Sciatic nerve (tissue), 2 donors: ENCODE data around the gene TRIM7. TPM values are rescaled to one million over a fixed set of nuclear protein-coding genes. Genes with fewer than 3 reads are reported as not detected.
"Not testable (repeated sequence)": the region's sequence is repeated elsewhere in the genome, so short reads cannot be mapped to it uniquely, and the experiment has no call there.

Source experiments
- ATAC-seq: fragments of 200-7000 bp; cut with Tn5 transposase; one replicate; pipeline ENCODE4 v1.9.1; 2020; ENCODE audit warnings: mild to moderate bottlenecking, moderate library complexity
- DNase-seq: peaks from one replicate; pipeline ENCODE4 v3.0.0-alpha.2; 2020; ENCODE audit warnings: low spot score
- intact Hi-C: fragments of 100-400 bp; cut with DNase I; formaldehyde crosslinking; loops from one replicate; pipeline ENCODE4 v1.14.2; 2022
- total RNA-seq: library from RNA; stranded (reverse); fragmentation: NEBNext Ultra II Directional; extraction: Animal tissue kit (Norgen Biotek cat#: 25700); gene quantifications from one replicate; pipeline ENCODE4 v1.2.1, GENCODE V29; 2021
- donor health status: DM: no; HTN: no; CAD: no.
- donor health status: DM: no; HTN: no; CAD: no.

Gene TRIM7
- total RNA-seq, 1 donor from 2014 or later = 3.2 TPM

GRCh38 chr5:181185560-181185959 lies 19.4 kb downstream of the TRIM7 start:
- ATAC-seq = no peak
- DNase-seq = no peak
- intact Hi-C loops = no loop called here

GRCh38 chr5:181184845-181185216 lies 20.2 kb downstream of the TRIM7 start:
- DNase-seq (no peak), ATAC-seq (no peak)
- intact Hi-C loops = no loop called here

GRCh38 chr5:181182651-181183050 lies 22.3 kb downstream of the TRIM7 start:
- no peak for DNase-seq
- no peak for ATAC-seq
- intact Hi-C loops = no loop called here

- DNase-seq = peak; percentile 79
- intact Hi-C loops = no loop called here
- ATAC-seq = peak; percentile 81
Measured at GRCh38 chr5:181181650-181182565, 23.1 kb downstream of the TRIM7 start.

- ATAC-seq, intact Hi-C loops, DNase-seq: not testable (repeated sequence)
Measured at GRCh38 chr5:181177559-181177958, 27.4 kb downstream of the TRIM7 start.

GRCh38 chr5:181176254-181176952 lies 28.6 kb downstream of the TRIM7 start:
- no peak for DNase-seq
- ATAC-seq = no peak
- intact Hi-C loops = no loop called here

GRCh38 chr5:181173420-181174342 lies 31.3 kb downstream of the TRIM7 start:
- ATAC-seq (no peak), DNase-seq (no peak)
- intact Hi-C loops = no loop called here

- intact Hi-C loops = no loop called here
- ATAC-seq = no peak
- no peak for DNase-seq
Measured at GRCh38 chr5:181173027-181173419, 32.0 kb downstream of the TRIM7 start.

- ATAC-seq = no peak
- intact Hi-C loops = no loop called here
- DNase-seq = no peak
Measured at GRCh38 chr5:181171782-181172181, 33.2 kb downstream of the TRIM7 start.

GRCh38 chr5:181170996-181171395 lies 34.0 kb downstream of the TRIM7 start:
- DNase-seq = no peak
- no peak for ATAC-seq
- intact Hi-C loops = no loop called here

GRCh38 chr5:181170237-181170825 lies 34.7 kb downstream of the TRIM7 start:
- intact Hi-C loops = no loop called here
- ATAC-seq (peak; percentile 17), DNase-seq (peak; percentile 32)

- DNase-seq = peak; percentile 36
- intact Hi-C loops = not testable (repeated sequence)
- ATAC-seq = peak; percentile 28
Measured at GRCh38 chr5:181169459-181170236, 35.3 kb downstream of the TRIM7 start.

- intact Hi-C loops = no loop called here
- DNase-seq (no peak), ATAC-seq (no peak)
Measured at GRCh38 chr5:181168595-181169118, 36.3 kb downstream of the TRIM7 start.

GRCh38 chr5:181167814-181168488 lies 37.0 kb downstream of the TRIM7 start:
- no peak for DNase-seq
- intact Hi-C loops = no loop called here

GRCh38 chr5:181166812-181167733 lies 37.9 kb downstream of the TRIM7 start:
- no peak for ATAC-seq
- intact Hi-C loops = no loop called here
- DNase-seq = no peak

More at GRCh38 chr5:181167814-181168488, 37.0 kb downstream of the TRIM7 start:
- ATAC-seq = no peak
